NOMO-1 (cell line): ENCODE data around the gene PILRA.
A peak's percentile ranks its signal among the peaks of the same experiment; 100 is the strongest.
"Not testable (repeated sequence)": the region's sequence is repeated elsewhere in the genome, so short reads cannot be mapped to it uniquely, and the experiment has no call there.

Experiments used
- DNase-seq, 2 experiments: peaks; one replicate each; lab custom pipeline; 2025; ENCODE audit not compliant: unreplicated experiment in 2 of 2; lab: John Stamatoyannopoulos, UW

The PILRA gene

GRCh38 chr7:100432621-100433275, 59.5 kb downstream of the PILRA start:
- DNase-seq, result no peak

- DNase-seq, result no peak
These were observed 59.9 kb downstream of the PILRA start for GRCh38 chr7:100433276-100433591.

DNA sequence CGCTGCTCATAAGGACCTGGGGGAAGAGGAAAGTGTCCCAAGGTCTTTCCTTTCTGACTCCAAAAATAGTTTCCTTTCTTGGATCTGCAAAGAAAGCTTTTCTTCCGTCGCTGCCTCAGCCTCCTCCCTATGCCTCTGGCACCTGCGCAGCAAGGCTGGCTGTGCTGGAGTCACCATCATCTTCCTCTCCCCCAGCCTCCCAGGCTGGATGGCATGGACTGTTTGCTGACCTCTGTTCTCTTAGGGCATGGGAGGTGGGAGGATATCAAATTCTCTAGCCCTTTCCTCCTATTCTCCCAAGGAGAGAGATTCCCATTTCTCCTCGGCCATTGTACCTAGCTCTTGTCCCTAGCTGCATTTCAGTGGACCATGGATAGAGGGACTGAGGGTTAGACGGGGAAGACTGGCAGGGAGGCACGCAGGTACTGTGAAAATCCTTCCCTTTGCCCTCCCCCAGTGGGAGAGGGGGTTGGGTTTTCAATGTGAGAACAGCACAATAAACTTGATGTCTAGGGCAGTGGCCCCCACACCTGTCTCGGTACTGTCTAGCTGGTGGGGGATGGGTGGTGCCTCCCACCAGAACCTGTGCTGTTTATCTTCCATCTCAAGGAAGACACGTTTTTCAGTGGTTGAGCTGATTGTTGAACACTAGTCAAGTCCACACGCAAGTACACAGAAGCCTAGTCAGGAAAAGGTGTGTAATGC, 60.5 kb downstream of the PILRA start:
- no peak for DNase-seq

- no peak for DNase-seq
These were observed 61.2 kb downstream of the PILRA start for GRCh38 chr7:100434297-100435144.

DNA sequence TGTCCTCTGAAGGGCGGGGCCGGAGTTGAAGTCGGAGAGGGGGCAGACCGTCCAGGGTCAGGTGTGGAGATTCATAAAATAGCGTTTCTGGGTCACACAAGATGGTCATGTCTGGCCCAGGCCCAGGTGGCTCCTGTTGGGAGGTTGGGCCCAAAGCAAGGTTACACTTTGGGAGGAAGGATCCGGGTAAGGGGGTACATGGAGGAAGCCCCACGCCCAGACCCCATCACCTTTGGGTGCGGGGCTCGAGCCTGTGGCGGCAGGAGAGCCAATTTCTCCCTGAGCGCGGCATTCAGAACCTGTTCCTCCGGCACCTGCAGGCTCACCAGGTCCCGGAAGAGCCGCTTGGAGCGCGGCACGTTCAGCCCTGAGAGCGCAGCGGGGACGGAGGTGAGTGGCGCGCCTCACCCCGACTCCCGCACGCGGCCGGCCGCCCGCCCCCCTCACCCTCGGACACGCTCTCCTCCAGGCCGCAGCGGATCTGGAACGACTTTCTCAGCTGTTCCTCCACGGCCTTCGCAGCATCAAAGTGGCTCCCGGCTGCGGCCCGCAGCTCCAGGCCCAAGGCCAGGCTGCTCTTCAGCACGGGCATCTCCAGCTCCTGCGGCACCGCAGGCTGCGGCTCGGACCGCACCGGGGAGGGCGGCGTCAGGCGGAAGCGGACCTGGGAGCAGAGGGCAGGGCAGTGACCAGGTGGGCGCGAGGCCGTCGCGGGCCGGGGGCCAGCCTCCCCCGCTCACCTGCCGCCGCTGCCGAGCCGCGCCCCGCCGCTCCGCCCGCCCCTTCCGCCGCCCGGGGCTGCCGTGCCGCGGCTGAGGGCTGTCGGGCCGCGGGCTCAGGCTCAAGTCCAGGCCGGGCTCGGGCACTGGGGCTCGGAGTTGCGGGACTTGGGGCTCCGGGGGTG, 62.4 kb downstream of the PILRA start:
- DNase-seq, result peak; percentile 46 to 51

- DNase-seq, result no peak
These were observed 64.1 kb downstream of the PILRA start for GRCh38 chr7:100437150-100438100.

- no peak for DNase-seq
These were observed 64.9 kb downstream of the PILRA start for GRCh38 chr7:100438172-100438571.

- DNase-seq, result not testable (repeated sequence)
These were observed 65.4 kb downstream of the PILRA start for GRCh38 chr7:100438731-100439130.

DNA sequence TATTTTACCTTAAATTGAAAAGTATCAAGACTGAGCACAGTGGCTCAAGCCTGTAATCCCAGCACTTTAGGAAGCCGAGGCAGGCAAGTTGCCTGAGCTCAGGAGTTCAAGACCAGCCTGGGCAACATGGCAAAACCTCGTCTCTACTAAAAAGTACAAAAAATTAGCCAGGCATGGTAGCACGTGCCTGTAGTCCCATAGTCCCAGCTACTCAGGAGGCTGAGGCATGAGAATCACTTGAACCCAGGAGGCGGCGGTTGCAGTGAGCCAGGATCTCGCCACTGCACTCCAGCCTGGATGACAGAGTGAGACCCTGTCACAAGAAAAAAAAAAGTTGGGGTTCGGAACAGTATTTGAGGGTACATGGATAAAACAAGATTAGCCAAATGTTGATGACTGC, 66.0 kb downstream of the PILRA start:
- not testable (repeated sequence) for DNase-seq

DNA sequence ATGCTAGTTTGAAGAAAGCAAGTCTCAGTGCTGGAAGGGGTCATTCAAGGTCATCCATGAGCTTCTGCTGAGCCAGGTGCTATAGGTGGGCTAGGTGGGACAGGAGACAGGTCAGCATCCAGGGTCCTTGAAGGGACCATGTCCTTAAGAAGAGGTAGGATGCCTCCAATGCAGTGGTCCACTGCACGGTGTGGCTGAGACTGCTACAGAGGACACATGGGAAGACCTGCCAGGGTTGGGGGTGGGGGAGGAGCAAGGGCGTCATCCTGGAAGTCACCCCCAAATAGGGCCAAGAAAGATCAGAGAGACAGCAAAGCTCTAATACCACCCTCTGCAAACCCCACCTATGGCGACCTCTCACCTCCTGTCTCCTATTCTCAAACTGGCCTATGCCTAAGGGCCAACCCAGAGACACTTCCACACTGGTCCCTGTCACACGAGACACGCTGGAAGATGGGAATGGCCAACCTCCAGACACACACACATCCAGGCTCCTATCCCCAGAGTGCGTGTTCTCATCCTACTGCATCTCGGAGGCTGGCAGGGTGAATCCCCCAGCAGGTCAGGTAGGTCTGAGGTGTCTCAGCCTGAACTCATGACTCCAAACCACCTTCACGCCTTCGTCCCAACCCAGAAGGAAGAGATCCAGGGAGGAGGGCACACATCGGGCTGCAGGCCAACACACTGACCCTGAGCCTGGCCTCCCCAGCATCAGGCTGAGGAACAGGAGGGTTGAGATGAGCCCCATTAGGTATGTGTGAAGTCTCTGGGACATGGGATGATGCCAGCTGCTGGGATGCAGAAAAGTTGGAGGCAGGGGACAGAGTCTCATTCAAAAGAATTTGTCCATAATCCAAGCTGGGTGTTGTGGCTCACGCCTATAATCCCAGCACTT, 68.6 kb downstream of the PILRA start:
- DNase-seq, result no peak

- DNase-seq, result no peak
These were observed 70.0 kb downstream of the PILRA start for GRCh38 chr7:100443096-100443840.

- DNase-seq, result peak; percentile 24 to 51
These were observed 71.3 kb downstream of the PILRA start for GRCh38 chr7:100444311-100445278.

DNA sequence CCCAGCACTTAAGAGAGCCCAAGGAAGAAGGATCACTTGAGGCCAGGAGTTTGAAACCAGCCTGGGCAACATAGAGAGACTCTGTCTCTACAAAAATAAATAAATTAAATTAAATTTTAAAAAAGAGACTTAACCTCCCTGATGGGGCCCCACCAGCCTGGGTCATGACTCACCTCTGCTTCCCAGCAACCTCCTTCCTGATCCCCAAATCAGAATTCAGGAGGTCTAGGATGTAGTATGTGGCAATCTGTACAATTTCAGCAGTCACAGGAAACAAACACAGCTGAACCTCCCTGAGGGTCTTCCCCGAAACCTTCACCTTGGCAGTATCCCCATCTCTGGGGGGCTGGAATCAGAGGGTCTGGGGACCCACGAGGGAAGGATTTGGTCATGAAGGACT, 72.8 kb downstream of the PILRA start:
- DNase-seq, result no peak

DNA sequence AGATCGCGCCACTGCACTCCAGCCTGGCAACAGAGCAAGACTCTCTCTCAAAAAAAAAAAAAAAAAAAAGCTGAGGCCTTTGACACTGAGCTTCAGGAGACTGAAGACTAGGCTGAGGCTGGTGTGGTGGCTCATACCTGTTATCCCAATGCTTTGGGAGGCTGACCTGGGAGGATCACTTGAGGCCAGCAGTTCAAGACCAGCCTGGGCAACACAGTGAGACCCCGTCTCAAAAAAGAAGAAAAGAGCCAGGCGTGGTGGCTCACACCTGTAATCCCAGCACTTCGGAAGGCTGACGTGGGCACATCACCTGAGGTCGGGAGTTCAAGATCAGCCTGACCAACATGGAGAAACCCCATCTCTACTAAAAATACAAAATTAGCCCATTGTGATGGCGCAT, 74.1 kb downstream of the PILRA start:
- not testable (repeated sequence) for DNase-seq

- DNase-seq, result no peak
These were observed 76.0 kb downstream of the PILRA start for GRCh38 chr7:100449190-100449795.
